HFFc6 (cell line): ENCODE measurements around the gene TBC1D1. TPM values are rescaled to one million over a fixed set of nuclear protein-coding genes. Genes with fewer than 3 reads are reported as not detected.

Experiments
- DNase-seq: peaks from one replicate; pipeline ENCODE4 v3.0.0-alpha.2; 2018
- H3K27ac Mint-ChIP-seq: 2 replicates; pipeline ENCODE4 v1.8.0; 2020; ENCODE audit warnings: mild to moderate bottlenecking, mixed read lengths
- H3K27me3 Mint-ChIP-seq: 2 replicates; pipeline ENCODE4 v1.8.0; 2021; ENCODE audit warnings: mild to moderate bottlenecking, moderate library complexity, mixed read lengths; ENCODE audit not compliant: insufficient read depth
- H3K36me3 Mint-ChIP-seq: 2 replicates; pipeline ENCODE4 v1.8.0; 2021; ENCODE audit warnings: low read depth, mixed read lengths
- H3K4me1 Mint-ChIP-seq: 2 replicates; pipeline ENCODE4 v1.8.0; 2020; ENCODE audit warnings: low read depth, mixed read lengths
- H3K4me3 Mint-ChIP-seq: 2 replicates; pipeline ENCODE4 v1.8.0; 2020; ENCODE audit warnings: mild to moderate bottlenecking, moderate library complexity, mixed read lengths
- H3K9me3 Mint-ChIP-seq: 2 replicates; pipeline ENCODE4 v1.8.0; 2020; ENCODE audit warnings: mild to moderate bottlenecking, mixed read lengths
- total RNA-seq, 6 experiments: library from RNA; stranded (reverse); fragmentation: NEBNext Ultra II Directional; extraction: Animal tissue kit (Norgen Biotek cat#: 25700); gene quantifications; 2 replicates in 1 of 6; 3 replicates in 5 of 6; pipeline ENCODE4 v1.2.3, GENCODE V29; 2021
- TF ChIP-seq, protein P1 (sequence below): fragments of 200-600 bp; sonication (generic); IDR thresholded peaks from 2 replicates; pipeline ENCODE4 v1.5.0; 2021; ENCODE audit warnings: antibody characterized with exemption, mild to moderate bottlenecking

TBC1D1 gene
- total RNA-seq, 6 experiments from 2014 or later = 78.5 to 126 (median 112) TPM

DNA sequence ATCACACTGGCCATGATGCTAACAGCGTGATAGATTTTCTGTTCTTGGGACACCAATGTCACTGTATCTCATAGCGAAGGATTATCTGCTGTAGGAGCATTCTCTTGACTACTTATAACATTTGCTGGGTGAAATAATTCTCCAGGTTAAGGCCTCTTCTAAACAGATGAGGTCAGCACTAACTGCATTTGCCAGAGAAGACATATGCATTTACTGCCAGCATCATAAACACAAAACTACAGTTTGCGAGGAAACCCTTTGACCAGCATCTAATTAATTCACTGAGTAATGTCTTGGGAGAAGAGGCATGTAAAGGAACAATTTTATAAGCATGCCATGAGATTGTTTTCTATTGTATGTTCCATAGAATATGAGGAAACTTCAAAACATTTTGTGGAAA, 13.9 kb downstream of the TBC1D1 start:
- H3K4me1 Mint-ChIP-seq = peaks cover 13% of the 10 kb centered on the region
- H3K4me3 Mint-ChIP-seq = no peak overlapping the region

GRCh38 chr4:37905533-37906169, 14.8 kb downstream of the TBC1D1 start:
- peaks cover 13% of the 10 kb centered on the region for H3K4me1 Mint-ChIP-seq
- no peak overlapping the region for H3K4me3 Mint-ChIP-seq
- H3K36me3 Mint-ChIP-seq = no peaks in the 10 kb centered on the region
- no peaks in the 10 kb centered on the region for H3K9me3 Mint-ChIP-seq
- no peak overlapping the region for H3K27ac Mint-ChIP-seq
- H3K27me3 Mint-ChIP-seq = peaks cover 11% of the 10 kb centered on the region
- no peak for DNase-seq
- TF ChIP-seq, protein P1, sequence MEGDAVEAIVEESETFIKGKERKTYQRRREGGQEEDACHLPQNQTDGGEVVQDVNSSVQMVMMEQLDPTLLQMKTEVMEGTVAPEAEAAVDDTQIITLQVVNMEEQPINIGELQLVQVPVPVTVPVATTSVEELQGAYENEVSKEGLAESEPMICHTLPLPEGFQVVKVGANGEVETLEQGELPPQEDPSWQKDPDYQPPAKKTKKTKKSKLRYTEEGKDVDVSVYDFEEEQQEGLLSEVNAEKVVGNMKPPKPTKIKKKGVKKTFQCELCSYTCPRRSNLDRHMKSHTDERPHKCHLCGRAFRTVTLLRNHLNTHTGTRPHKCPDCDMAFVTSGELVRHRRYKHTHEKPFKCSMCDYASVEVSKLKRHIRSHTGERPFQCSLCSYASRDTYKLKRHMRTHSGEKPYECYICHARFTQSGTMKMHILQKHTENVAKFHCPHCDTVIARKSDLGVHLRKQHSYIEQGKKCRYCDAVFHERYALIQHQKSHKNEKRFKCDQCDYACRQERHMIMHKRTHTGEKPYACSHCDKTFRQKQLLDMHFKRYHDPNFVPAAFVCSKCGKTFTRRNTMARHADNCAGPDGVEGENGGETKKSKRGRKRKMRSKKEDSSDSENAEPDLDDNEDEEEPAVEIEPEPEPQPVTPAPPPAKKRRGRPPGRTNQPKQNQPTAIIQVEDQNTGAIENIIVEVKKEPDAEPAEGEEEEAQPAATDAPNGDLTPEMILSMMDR = no peak

More for the DNA sequence above, 13.9 kb downstream of the TBC1D1 start:
- DNase-seq = no peak
- TF ChIP-seq, protein P1 = no peak
- H3K36me3 Mint-ChIP-seq = no peaks in the 10 kb centered on the region
- H3K27me3 Mint-ChIP-seq = peaks cover 16% of the 10 kb centered on the region
- no peak overlapping the region for H3K27ac Mint-ChIP-seq
- no peaks in the 10 kb centered on the region for H3K9me3 Mint-ChIP-seq

DNA sequence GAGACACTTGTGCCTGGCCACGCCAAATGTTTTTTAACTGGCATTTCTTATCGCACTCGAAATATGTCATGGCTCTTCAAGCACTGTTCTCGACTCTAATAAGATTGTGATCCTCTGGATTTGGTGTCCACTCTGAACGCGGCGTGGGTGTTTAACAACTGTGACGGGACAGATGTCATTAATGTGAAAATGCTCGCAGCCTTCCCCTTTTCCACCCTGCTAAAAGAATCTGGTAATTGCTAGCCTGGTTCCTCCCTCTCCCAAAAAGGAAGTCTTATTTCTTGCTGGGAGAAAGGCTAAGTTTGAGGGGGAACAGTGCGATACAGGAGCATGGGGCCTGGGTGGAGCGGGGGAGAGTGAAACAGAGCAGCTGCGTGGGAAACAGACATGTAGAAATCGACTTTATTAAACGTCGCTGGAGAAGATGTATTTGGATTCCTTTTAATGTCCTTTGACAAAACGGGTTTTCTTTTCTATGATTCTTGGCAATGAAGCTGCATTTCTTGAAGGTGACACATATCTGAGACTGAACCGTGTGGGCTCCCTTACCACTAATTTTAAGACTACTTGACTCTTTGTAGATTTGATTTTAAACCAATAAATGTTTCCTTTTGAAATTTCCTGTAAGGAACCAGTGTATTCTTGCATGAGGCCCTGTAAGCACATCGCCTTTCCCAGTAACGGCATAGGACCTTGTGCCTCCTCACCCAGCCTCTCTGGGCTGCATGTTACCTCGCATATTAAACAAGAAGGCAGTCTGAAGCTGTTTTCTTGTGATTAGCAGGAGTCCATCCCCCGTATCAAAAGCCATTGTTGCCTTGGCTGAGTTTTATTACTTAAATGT, 17.8 kb downstream of the TBC1D1 start:
- no peaks in the 10 kb centered on the region for H3K9me3 Mint-ChIP-seq

DNA sequence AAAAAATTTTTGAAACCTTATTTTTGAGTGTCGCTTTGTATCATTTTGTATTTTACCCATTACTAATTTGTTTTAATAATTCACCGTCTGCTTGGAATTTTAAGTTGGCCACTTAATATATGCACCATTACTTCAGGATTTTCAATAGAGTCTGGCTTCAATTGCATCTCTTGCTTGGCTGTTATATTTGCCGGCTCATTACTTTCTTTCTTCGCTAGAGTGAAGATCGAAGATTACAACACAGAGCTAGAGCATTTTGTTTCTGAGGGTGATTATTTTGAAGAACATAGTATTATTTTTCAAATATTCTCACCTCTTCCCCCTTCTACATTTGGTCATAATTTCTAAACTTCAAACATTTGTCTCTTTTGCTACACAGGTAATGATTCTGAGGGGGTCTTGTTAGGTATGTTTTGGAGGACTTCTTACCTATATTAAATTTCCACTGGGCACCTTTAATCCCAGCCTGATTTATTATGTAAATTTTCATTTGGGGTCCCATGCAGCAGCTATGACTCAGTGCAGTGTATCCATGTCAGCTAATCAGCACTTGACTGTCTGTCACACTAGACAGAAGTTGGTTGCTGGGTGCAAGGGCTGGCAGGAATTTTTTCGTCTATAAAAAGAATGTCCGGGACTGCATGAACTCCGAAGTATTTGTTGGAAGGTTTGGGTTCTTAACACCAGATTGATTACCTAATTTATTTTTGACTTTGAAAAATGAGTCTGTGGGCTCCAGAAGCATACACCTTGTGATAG, 18.6 kb downstream of the TBC1D1 start:
- TF ChIP-seq, protein P1 = no peak
- Mint-ChIP-seq H3K4me1 (peaks cover 13% of the 10 kb centered on the region), H3K36me3 (no peaks in the 10 kb centered on the region), H3K27ac (no peak overlapping the region), H3K4me3 (no peak overlapping the region), H3K27me3 (peaks cover 12% of the 10 kb centered on the region), H3K9me3 (no peaks in the 10 kb centered on the region)
- DNase-seq = no peak

More for the DNA sequence above, 17.8 kb downstream of the TBC1D1 start:
- peak overlapping the region; percentile 9; the same call in 1 of the 2 replicates for H3K4me3 Mint-ChIP-seq
- H3K36me3 Mint-ChIP-seq = no peaks in the 10 kb centered on the region
- TF ChIP-seq, protein P1 = no peak
- H3K27me3 Mint-ChIP-seq = peaks cover 14% of the 10 kb centered on the region
- peak; percentile 24 for DNase-seq
- no peak overlapping the region for H3K27ac Mint-ChIP-seq
- H3K4me1 Mint-ChIP-seq = peaks cover 13% of the 10 kb centered on the region

DNA sequence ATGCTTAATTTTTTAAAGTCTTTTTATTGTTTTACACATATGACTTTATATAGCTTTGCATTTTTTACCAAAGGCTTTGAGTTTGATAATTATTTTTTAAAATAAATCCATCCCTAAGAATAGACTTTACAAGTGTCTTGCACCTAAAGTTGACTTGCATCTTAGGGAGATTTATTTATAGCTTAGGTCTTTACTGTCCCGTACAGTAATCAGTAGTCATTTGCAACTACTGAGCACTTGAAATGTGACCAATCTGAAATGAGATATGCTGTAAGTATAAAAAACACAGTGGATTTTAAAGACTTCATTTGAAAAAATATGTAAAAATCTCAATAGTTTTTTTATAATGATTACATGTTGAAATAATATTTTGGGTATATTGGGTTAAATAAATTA, 19.2 kb downstream of the TBC1D1 start:
- no peaks in the 10 kb centered on the region for H3K9me3 Mint-ChIP-seq
- peaks cover 12% of the 10 kb centered on the region for H3K27me3 Mint-ChIP-seq
- TF ChIP-seq, protein P1 = no peak
- H3K36me3 Mint-ChIP-seq = no peaks in the 10 kb centered on the region
- no peak overlapping the region for H3K27ac Mint-ChIP-seq
- DNase-seq = no peak
- H3K4me3 Mint-ChIP-seq = no peak overlapping the region
- H3K4me1 Mint-ChIP-seq = peaks cover 13% of the 10 kb centered on the region
